ENCODE results near the gene SLC26A9. TPM values are rescaled to one million over a fixed set of nuclear protein-coding genes. Genes with fewer than 3 reads are reported as not detected.

The SLC26A9 gene
- total RNA-seq, 2 donors from 2014 or later: 0.22 TPM

Other genes with a start within 250 kb of the SLC26A9 start
- 100 to 1,000 TPM; 380 to 532 TPM for gene NUCKS1, start 193.3 kb downstream of the SLC26A9 start, total RNA-seq
- 1 to 10 TPM; 5.7 to 7.2 TPM for gene RAB29, start 168.0 kb downstream of the SLC26A9 start, total RNA-seq
- gene SLC41A1, start 130.3 kb downstream of the SLC26A9 start, total RNA-seq: 10 to 100 TPM; 17.1 to 32.8 TPM
- not detected for gene PM20D1, start 93.3 kb downstream of the SLC26A9 start, total RNA-seq
- gene RAB7B, start 59.9 kb upstream of the SLC26A9 start, total RNA-seq: not detected
- gene CTSE, start 80.4 kb upstream of the SLC26A9 start, total RNA-seq: under 1 TPM; 0.15 to 0.42 TPM
- not detected for gene RHEX, start 109.7 kb upstream of the SLC26A9 start, total RNA-seq
- gene AVPR1B, start 173.9 kb upstream of the SLC26A9 start, total RNA-seq: under 1 TPM in 1 of 2 donors, not detected in 1; 0.11 TPM